HG03565 (cell line): ENCODE measurements around the gene C6orf141.

Experiments used
- ATAC-seq: cut with Tn5 transposase; IDR thresholded peaks from one replicate; pipeline ENCODE4 v1.9.1; 2021; ENCODE audit warnings: mild to moderate bottlenecking, moderate library complexity; ENCODE audit not compliant: unreplicated experiment

C6orf141 gene

GRCh38 chr6:49535795-49536194, 14.7 kb upstream of the C6orf141 start:
- ATAC-seq = no peak

GRCh38 chr6:49539102-49539501, 11.4 kb upstream of the C6orf141 start:
- ATAC-seq = no peak

- ATAC-seq = no peak
Observed at GRCh38 chr6:49540614-49541013, 9.9 kb upstream of the C6orf141 start.

GRCh38 chr6:49541210-49541724, 9.2 kb upstream of the C6orf141 start:
- ATAC-seq = no peak

- no peak for ATAC-seq
Observed at GRCh38 chr6:49541936-49542335, 8.5 kb upstream of the C6orf141 start.

GRCh38 chr6:49543087-49543858, 7.2 kb upstream of the C6orf141 start:
- no peak for ATAC-seq

- no peak for ATAC-seq
Observed at GRCh38 chr6:49546331-49546730, 4.1 kb upstream of the C6orf141 start.

- ATAC-seq = no peak
Observed at GRCh38 chr6:49548613-49549304, 1.7 kb upstream of the C6orf141 start.

GRCh38 chr6:49549691-49550491, 577 bp upstream of the C6orf141 start:
- no peak for ATAC-seq

- no peak for ATAC-seq
Observed at GRCh38 chr6:49551078-49551865, 804 bp downstream of the C6orf141 start.

- no peak for ATAC-seq
Observed at GRCh38 chr6:49551866-49552129, 1.3 kb downstream of the C6orf141 start.

- no peak for ATAC-seq
Observed at GRCh38 chr6:49552596-49552995, 2.1 kb downstream of the C6orf141 start.

GRCh38 chr6:49553384-49553783, 2.9 kb downstream of the C6orf141 start:
- no peak for ATAC-seq

- no peak for ATAC-seq
Observed at GRCh38 chr6:49555951-49556350, 5.5 kb downstream of the C6orf141 start.

- no peak for ATAC-seq
Observed at GRCh38 chr6:49556429-49556837, 6.0 kb downstream of the C6orf141 start.

GRCh38 chr6:49557177-49557576, 6.7 kb downstream of the C6orf141 start:
- ATAC-seq = no peak

GRCh38 chr6:49558238-49558637, 7.8 kb downstream of the C6orf141 start:
- ATAC-seq = no peak

GRCh38 chr6:49563006-49563886, 12.8 kb downstream of the C6orf141 start:
- ATAC-seq = no peak

GRCh38 chr6:49564552-49564951, 14.1 kb downstream of the C6orf141 start:
- ATAC-seq = no peak

- no peak for ATAC-seq
Observed at GRCh38 chr6:49565261-49565660, 14.8 kb downstream of the C6orf141 start.
